Islet of Langerhans (tissue), 1 donor: ENCODE data around the gene RALBP1.

Experiments used
- FAIRE-seq: peaks from one replicate; lab custom pipeline; 2011; peaks lifted over from hg19 to GRCh38; lab: Jason Lieb, UNC

The RALBP1 gene

GRCh38 chr18:9550429-9550828, 75.1 kb downstream of the RALBP1 start:
- FAIRE-seq = no peak

- no peak for FAIRE-seq
Measured at GRCh38 chr18:9552191-9552590, 76.9 kb downstream of the RALBP1 start.

- FAIRE-seq = no peak
Measured at GRCh38 chr18:9552616-9553015, 77.3 kb downstream of the RALBP1 start.

- no peak for FAIRE-seq
Measured at GRCh38 chr18:9557250-9557943, 82.1 kb downstream of the RALBP1 start.

- FAIRE-seq = no peak
Measured at GRCh38 chr18:9558387-9559064, 83.2 kb downstream of the RALBP1 start.

GRCh38 chr18:9559253-9559652, 83.9 kb downstream of the RALBP1 start:
- no peak for FAIRE-seq

GRCh38 chr18:9561759-9562158, 86.4 kb downstream of the RALBP1 start:
- no peak for FAIRE-seq

GRCh38 chr18:9562584-9562983, 87.3 kb downstream of the RALBP1 start:
- no peak for FAIRE-seq

GRCh38 chr18:9563331-9563730, 88.0 kb downstream of the RALBP1 start:
- no peak for FAIRE-seq

- no peak for FAIRE-seq
Measured at GRCh38 chr18:9565407-9565806, 90.1 kb downstream of the RALBP1 start.

GRCh38 chr18:9568186-9568585, 92.9 kb downstream of the RALBP1 start:
- no peak for FAIRE-seq

- no peak for FAIRE-seq
Measured at GRCh38 chr18:9569178-9569577, 93.9 kb downstream of the RALBP1 start.

- no peak for FAIRE-seq
Measured at GRCh38 chr18:9570255-9570654, 94.9 kb downstream of the RALBP1 start.

GRCh38 chr18:9571546-9571945, 96.2 kb downstream of the RALBP1 start:
- no peak for FAIRE-seq

GRCh38 chr18:9574473-9575115, 99.3 kb downstream of the RALBP1 start:
- peak; percentile 5 for FAIRE-seq

GRCh38 chr18:9575558-9575957, 100.2 kb downstream of the RALBP1 start:
- peak; percentile 97 for FAIRE-seq

- no peak for FAIRE-seq
Measured at GRCh38 chr18:9577361-9577760, 102.0 kb downstream of the RALBP1 start.

- FAIRE-seq = no peak
Measured at GRCh38 chr18:9578306-9578705, 103.0 kb downstream of the RALBP1 start.

GRCh38 chr18:9581667-9582066, 106.4 kb downstream of the RALBP1 start:
- FAIRE-seq = no peak

- FAIRE-seq = no peak
Measured at GRCh38 chr18:9586814-9587213, 111.5 kb downstream of the RALBP1 start.
